ENCODE results near the gene SFXN2.

SFXN2 gene

DNA sequence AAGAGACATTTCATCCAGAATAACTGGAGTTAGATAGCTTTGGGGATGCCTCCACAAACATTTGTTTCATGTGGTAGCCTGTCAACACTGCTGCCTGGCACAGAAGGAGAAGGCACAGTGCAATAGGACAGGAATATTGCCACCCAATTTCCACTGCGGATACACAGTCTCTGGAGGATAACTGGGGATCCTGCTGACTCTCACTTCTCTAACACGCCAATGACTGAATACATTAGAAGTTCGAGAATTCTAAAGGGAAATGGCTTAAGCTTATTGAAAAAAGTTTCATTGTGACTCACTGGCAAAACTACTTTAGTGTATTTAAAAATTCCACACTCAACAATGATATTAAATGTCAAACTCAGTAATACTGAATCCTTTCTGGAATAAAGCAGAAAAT, 13.2 kb upstream of the SFXN2 start:
- TF ChIP-seq, protein P1, sequence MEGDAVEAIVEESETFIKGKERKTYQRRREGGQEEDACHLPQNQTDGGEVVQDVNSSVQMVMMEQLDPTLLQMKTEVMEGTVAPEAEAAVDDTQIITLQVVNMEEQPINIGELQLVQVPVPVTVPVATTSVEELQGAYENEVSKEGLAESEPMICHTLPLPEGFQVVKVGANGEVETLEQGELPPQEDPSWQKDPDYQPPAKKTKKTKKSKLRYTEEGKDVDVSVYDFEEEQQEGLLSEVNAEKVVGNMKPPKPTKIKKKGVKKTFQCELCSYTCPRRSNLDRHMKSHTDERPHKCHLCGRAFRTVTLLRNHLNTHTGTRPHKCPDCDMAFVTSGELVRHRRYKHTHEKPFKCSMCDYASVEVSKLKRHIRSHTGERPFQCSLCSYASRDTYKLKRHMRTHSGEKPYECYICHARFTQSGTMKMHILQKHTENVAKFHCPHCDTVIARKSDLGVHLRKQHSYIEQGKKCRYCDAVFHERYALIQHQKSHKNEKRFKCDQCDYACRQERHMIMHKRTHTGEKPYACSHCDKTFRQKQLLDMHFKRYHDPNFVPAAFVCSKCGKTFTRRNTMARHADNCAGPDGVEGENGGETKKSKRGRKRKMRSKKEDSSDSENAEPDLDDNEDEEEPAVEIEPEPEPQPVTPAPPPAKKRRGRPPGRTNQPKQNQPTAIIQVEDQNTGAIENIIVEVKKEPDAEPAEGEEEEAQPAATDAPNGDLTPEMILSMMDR (IDR thresholded peaks at IDR 0.05; ENCODE audit: insufficient read depth, low read depth, low read length, missing control alignments), result no peak

DNA sequence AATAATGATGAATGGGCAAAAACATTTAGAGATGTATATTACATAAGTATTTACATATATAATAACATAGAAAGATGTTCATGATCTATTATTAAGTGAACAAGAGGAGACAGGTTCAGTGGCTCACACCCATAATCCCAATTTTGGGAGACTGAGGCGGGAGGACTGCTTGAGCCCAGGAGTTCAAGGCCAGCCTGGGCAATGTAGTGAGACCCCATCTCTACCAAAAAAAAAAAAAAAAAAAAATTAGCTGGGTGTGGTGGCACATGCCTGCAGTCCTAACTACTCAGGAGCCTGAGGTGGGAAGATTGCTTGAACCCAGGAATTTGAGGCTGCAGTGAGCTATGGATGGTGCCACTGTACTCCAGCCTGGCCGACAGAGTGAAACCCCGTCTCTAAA, 12.6 kb upstream of the SFXN2 start:
- no peak overlapping the region for H3K4me3 ChIP-seq (ENCODE audit: low read depth, low read length)
- TF ChIP-seq, protein P1 (IDR thresholded peaks at IDR 0.05; ENCODE audit: insufficient read depth, low read depth, low read length, missing control alignments), result no peak
- no peak for DNase-seq (ENCODE audit: low read depth)

More for the DNA sequence above, 13.2 kb upstream of the SFXN2 start:
- no peak for DNase-seq (ENCODE audit: low read depth)
- no peak overlapping the region for H3K4me3 ChIP-seq (ENCODE audit: low read depth, low read length)

DNA sequence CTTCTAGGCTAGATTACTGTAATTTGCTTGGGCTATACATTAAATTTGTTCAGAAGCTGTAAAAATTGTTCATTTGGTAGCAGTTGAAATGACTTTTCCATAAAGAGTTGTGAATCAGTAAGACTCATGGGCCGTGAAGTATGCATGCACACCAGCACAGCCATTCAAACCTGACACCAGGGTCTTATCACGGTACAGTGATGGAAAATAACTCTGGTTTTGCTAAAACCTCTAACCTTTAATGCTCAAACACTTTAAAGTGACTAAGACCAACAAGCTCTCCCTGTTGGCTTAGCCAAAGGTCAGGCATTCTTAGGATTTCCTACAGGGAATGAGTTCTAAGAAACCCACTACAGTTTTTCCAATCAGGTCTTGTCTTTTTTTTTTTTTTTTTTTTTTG, 11.7 kb upstream of the SFXN2 start:
- H3K4me3 ChIP-seq (ENCODE audit: low read depth, low read length), result no peak overlapping the region
- TF ChIP-seq, protein P1 (IDR thresholded peaks at IDR 0.05; ENCODE audit: insufficient read depth, low read depth, low read length, missing control alignments), result no peak
- DNase-seq (ENCODE audit: low read depth), result no peak

DNA sequence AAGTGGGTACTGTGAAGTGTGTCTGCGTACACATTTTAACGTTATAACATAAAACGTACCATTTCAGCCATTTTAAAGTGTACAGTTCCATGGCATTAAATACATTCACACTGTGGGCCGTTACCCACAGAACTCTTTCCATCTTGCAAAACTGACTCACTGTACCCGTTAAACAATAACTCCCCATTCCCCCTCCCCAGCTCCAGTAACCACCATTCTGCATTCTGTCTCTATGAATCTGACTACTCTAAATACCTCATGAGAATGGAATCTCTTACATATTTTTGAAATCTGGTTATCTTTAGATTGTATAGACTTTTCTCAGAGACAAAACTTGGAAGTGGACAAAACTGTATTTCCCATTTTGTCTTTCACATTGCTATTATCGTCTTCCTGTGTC, 9.5 kb upstream of the SFXN2 start:
- no peak overlapping the region for H3K4me3 ChIP-seq (ENCODE audit: low read depth, low read length)
- TF ChIP-seq, protein P1 (IDR thresholded peaks at IDR 0.05; ENCODE audit: insufficient read depth, low read depth, low read length, missing control alignments), result no peak
- DNase-seq (ENCODE audit: low read depth), result no peak

DNA sequence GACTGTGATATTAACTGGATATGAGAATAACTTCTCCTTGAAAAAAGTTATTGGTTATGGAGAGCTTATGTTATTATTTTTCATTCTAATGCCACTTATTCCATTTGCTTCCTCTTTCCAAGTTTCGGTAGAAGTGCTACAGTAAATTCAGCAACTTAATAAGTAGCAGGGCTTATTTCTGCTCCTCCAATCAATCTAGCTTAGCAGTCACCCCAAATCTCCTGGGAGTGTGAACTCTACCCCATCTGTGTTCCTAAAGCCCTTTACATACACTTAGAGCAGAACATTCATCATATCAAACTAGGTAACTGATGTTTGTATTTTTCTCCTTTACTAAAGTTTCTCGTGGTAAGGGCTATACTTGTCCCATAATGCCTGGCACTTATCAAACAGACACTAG, 8.9 kb upstream of the SFXN2 start:
- TF ChIP-seq, protein P1 (IDR thresholded peaks at IDR 0.05; ENCODE audit: insufficient read depth, low read depth, low read length, missing control alignments), result no peak
- no peak for DNase-seq (ENCODE audit: low read depth)
- H3K4me3 ChIP-seq (ENCODE audit: low read depth, low read length), result no peak overlapping the region

DNA sequence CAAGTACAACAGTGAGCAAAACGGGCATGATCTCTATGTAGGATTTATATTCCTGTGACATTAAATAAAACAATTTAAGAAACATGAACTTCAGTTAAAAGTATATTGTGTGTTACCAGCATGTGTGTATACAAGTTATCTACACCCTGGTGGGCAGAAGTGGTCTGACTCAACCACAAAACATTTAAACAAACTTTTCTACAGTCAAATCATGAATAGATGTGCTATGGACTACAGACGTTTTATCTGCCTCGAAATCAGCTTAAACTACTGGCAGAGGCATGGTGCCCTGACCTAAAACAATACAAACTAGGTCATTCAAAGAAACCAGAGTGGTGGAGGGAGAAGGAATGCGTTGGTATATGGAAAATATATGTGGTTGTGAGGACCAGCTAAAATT, 3.8 kb upstream of the SFXN2 start:
- DNase-seq (ENCODE audit: low read depth), result peak; percentile 50

DNA sequence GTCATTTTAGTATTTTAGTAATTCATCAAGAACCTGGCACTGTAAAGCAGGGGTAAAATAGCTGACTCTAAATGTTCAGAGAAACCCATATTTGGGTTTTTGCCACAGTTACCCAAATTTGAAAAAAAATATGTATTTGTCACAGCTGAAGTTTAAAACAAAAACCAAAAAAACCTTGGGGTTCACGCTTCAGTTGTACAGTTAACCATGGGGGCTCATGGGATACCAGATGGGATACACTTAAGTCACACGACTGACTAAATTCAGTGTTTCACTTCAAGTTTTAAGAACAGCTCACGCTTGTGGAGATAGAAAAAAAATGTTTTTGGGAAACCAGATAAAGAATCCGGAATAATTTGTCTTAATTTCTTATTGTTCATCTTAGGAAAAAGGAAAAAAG, 2.3 kb upstream of the SFXN2 start:
- TF ChIP-seq, protein P1 (IDR thresholded peaks at IDR 0.05; ENCODE audit: insufficient read depth, low read depth, low read length, missing control alignments), result no peak
- peak overlapping the region; percentile 86 for H3K4me3 ChIP-seq (ENCODE audit: low read depth, low read length)
- peak; percentile 75 for DNase-seq (ENCODE audit: low read depth)

More for the DNA sequence above, 3.8 kb upstream of the SFXN2 start:
- TF ChIP-seq, protein P1 (IDR thresholded peaks at IDR 0.05; ENCODE audit: insufficient read depth, low read depth, low read length, missing control alignments), result no peak
- H3K4me3 ChIP-seq (ENCODE audit: low read depth, low read length), result peak overlapping the region; percentile 0; the same call in 1 of the 2 replicates
